OCI-LY3 (cell line): ENCODE measurements around the gene SPINK6.

Experiments used
- CTCF ChIP-seq: fragments of 200-600, 300-600 bp; sonication (generic); IDR thresholded peaks from 2 replicates; pipeline ENCODE4 v1.5.1; 2014; ENCODE audit warnings: antibody characterized with exemption, low read length, low read depth
- EZH2phosphoT487 ChIP-seq: fragments of 200-600 bp; shearing (Covaris generic); IDR thresholded peaks from 2 replicates; pipeline ENCODE4 v1.6.1; 2018; ENCODE audit warnings: antibody characterized with exemption, mixed run types, low read depth

- no peak for TF ChIP-seq CTCF
- TF ChIP-seq EZH2phosphoT487, result no peak
Measured at GRCh38 chr5:148166550-148167283, 36.1 kb upstream of the SPINK6 start.
